Epithelial cell of esophagus (primary cell): ENCODE data around the gene RGPD3.

ENCODE experiments used
- DNase-seq: peaks from one replicate; pipeline ENCODE4 v3.0.0; 2010; ENCODE audit warnings: low read depth
- H3K4me3 ChIP-seq: 2 replicates; pipeline ENCODE4 v1.5.1; 2011; ENCODE audit warnings: mild to moderate bottlenecking, low read length, control low read depth
- TF ChIP-seq, protein P1 (sequence below): IDR thresholded peaks from 2 replicates; pipeline ENCODE4 v1.5.1; 2011; ENCODE audit warnings: low read depth, mild to moderate bottlenecking, low read length, control low read depth, inconsistent platforms; ENCODE audit not compliant: insufficient read depth; ENCODE audit errors: missing control alignments

Gene RGPD3

DNA sequence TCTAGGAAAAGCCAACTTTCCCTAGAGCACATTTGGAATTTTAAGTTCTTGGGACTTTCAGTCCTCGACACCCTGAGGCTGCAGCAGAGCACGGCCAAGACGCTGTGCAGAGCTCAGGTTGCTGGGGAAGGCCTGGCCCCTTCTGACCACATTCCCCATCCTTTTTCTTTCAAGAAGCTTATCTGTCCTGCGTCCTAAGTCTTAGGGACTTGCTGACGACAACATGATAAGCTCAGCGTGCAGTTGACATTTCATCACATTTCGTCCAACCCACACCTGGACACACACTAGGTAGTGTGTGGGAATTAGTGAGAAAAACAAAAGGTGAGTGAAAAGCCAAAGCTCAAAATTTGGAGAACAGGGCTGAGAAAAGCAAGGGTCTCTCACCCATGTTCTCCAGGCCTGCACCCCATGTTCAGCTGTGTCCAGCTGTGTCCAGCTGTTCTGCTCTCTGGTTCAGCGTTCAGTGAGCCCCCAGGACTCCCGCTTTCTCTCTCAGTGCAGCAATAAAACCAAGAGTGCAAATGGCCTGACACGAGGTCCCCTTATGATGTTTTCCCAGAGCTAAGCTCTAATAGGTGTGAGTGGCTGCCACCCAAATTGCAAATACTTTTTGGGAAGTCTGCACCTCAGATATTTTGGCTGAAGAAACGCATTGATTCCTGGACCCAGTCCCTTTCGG lies 101.9 kb downstream of the RGPD3 start:
- H3K4me3 ChIP-seq: no peak overlapping the region
- TF ChIP-seq, protein P1, sequence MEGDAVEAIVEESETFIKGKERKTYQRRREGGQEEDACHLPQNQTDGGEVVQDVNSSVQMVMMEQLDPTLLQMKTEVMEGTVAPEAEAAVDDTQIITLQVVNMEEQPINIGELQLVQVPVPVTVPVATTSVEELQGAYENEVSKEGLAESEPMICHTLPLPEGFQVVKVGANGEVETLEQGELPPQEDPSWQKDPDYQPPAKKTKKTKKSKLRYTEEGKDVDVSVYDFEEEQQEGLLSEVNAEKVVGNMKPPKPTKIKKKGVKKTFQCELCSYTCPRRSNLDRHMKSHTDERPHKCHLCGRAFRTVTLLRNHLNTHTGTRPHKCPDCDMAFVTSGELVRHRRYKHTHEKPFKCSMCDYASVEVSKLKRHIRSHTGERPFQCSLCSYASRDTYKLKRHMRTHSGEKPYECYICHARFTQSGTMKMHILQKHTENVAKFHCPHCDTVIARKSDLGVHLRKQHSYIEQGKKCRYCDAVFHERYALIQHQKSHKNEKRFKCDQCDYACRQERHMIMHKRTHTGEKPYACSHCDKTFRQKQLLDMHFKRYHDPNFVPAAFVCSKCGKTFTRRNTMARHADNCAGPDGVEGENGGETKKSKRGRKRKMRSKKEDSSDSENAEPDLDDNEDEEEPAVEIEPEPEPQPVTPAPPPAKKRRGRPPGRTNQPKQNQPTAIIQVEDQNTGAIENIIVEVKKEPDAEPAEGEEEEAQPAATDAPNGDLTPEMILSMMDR: no peak
- DNase-seq: no peak

DNA sequence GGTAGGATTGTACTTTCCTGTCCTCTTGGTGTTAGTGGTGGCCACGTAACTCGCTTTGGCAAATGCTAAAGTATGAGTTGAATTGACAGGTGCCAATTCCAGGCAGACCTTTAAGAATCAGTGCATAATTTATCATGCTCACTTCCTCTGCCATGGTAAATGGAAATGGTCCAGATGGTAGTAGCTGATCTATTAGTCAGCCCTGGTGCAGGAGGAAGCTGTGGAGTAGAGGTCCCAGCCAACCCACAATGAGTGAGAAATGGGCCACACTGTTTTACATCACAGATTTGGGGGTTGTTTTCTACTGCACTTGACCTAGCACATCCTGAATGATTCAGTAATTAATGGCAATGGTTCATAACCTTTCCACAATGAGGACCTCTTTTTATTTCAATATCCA lies 104.4 kb downstream of the RGPD3 start:
- no peak for DNase-seq
- no peak overlapping the region for H3K4me3 ChIP-seq
- TF ChIP-seq, protein P1: no peak

DNA sequence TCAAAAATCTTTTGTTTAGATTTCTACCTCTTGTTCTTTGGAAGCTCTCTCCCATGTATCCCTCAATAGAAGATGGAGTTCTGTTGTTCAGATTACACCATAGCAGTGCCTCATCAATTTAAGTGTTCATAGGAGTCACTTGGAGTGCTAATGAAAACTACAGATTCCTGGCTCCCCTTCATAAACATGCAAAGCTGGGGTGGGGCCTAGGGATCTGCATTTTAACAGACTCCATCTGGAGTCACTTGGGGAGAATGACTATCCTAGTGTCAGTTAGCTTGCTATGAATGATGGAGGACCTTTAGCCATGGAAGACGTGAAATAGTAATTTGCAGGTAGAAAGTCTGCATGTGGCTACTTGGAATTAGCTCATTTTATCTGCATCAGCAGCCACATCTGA lies 105.4 kb downstream of the RGPD3 start:
- no peak for DNase-seq
- TF ChIP-seq, protein P1: no peak
- no peak overlapping the region for H3K4me3 ChIP-seq

DNA sequence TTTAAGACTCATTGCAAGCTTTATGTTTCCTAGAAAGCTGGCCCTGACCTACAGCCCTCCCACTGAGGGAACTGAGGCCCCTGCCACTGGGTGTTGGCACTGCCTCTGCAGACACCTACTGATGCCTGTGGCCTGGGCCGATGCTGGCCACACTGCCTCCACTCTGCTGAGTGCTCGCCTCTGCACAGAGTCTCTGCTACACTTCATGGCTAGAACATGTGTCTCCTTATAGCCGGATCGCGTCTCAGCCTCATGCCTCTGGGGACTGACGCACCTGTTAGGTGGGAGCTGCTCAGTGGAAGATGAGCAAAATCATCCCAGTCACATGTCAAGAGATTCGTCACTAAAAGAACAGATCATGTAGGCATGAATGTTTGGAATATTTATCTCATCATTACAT lies 108.7 kb downstream of the RGPD3 start:
- no peak for DNase-seq
- TF ChIP-seq, protein P1: no peak
- H3K4me3 ChIP-seq: no peak overlapping the region

DNA sequence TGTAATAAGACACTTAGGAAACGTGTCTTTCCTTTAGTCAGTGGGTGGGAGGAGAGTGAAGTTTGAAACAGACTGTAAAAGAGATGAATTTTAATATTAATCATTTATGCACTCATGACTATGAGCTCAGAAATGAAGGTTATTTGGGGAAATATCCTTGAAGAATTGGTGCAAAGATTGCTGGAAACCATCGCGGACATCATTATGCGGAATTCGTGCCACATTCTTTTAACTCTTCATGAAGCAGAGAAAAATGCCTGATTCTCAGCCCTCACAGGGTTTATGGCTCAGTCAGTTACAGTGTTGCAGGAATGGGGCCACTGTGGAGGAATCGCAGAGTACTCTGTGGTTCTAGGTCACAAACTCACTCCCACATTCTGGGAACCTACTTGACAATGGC lies 109.7 kb downstream of the RGPD3 start:
- H3K4me3 ChIP-seq: no peak overlapping the region
- DNase-seq: no peak
- TF ChIP-seq, protein P1: no peak

DNA sequence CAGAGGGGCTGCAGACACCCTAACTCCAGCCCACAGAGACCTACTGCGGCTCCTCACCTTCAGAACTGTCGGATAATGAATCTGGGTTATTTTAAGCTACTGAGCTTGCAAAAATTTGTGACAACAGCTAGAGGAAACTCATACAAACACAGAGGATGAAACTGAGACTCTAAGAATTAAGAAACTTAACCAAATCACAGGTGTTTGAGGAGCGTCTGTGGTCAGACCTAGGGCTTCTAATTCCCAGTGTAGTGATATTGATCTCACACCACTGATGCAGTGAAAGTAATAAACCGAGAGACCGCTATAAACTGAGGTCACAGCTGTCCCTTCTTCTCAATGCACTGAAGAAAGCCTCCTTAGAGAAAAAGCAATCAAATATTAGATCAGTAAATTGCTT lies 110.1 kb downstream of the RGPD3 start:
- TF ChIP-seq, protein P1: no peak
- no peak for DNase-seq
- no peak overlapping the region for H3K4me3 ChIP-seq

DNA sequence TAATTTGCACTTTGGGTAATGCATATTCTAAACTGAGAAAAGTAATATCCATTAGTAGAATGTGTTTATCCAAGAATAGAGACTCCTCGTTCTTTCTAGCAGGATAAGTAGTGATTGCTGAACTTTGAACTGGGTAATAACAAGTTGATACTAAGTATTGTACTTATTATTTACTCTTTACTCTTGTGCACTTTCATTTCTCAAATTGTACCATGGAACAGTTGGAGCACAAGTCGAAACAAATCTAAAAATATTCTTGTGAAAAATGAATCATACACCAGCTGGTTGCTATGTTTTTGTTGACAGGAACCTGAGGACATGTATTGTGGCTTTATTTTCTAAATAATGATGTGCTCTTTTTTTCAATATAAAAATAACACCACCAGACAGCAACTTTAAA lies 111.9 kb downstream of the RGPD3 start:
- H3K4me3 ChIP-seq: no peak overlapping the region
- TF ChIP-seq, protein P1: no peak
- DNase-seq: no peak
